ENCODE measurements around the gene TBC1D12.

Gene TBC1D12

GRCh38 chr10:94402204-94402842 is at the start of gene TBC1D12:
TBC1D12 (plus strand) TSS chr10:94402541; CDS start chr10:94402614, 73 bp downstream.
- Histone ChIP-seq H3K27me3 (ENCODE audit: control insufficient read depth, low read length) (peaks cover 20% of the 10 kb centered on the region), H3K9me2 (replicated peaks; ENCODE audit: control insufficient read depth, low read length) (no peaks in the 10 kb centered on the region), H3K9me3 (ENCODE audit: control insufficient read depth, insufficient read depth, low read length) (no peaks in the 10 kb centered on the region), H3K36me3 (ENCODE audit: control insufficient read depth, low read length) (no peaks in the 10 kb centered on the region), H3K4me2 (ENCODE audit: low read length) (peak within 1 kb of the TSS; percentile 72), H3K79me2 (ENCODE audit: control insufficient read depth, low read length) (peaks cover 35% of the 10 kb centered on the region), H3K4me1 (ENCODE audit: control insufficient read depth, low read length) (peaks cover 11% of the 10 kb centered on the region), H3K4me3 (ENCODE audit: low read length) (peak within 1 kb of the TSS; percentile 82), H3K27ac (ENCODE audit: low read depth, low read length) (peak within 1 kb of the TSS; percentile 38), H3F3A (ENCODE audit: control insufficient read depth, insufficient read depth) (peaks cover 4% of the 10 kb centered on the region; the same call in 1 of the 2 replicates), H4K20me1 (ENCODE audit: control insufficient read depth, insufficient read depth, low read depth, low read length) (no peaks in the 10 kb centered on the region)
- TF ChIP-seq, protein P1, sequence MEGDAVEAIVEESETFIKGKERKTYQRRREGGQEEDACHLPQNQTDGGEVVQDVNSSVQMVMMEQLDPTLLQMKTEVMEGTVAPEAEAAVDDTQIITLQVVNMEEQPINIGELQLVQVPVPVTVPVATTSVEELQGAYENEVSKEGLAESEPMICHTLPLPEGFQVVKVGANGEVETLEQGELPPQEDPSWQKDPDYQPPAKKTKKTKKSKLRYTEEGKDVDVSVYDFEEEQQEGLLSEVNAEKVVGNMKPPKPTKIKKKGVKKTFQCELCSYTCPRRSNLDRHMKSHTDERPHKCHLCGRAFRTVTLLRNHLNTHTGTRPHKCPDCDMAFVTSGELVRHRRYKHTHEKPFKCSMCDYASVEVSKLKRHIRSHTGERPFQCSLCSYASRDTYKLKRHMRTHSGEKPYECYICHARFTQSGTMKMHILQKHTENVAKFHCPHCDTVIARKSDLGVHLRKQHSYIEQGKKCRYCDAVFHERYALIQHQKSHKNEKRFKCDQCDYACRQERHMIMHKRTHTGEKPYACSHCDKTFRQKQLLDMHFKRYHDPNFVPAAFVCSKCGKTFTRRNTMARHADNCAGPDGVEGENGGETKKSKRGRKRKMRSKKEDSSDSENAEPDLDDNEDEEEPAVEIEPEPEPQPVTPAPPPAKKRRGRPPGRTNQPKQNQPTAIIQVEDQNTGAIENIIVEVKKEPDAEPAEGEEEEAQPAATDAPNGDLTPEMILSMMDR (IDR thresholded peaks at IDR 0.05; ENCODE audit: low read depth, low read length, poor library complexity, severe bottlenecking) = no peak
- no peak for TF ChIP-seq EZH2phosphoT487 (IDR thresholded peaks at IDR 0.05; ENCODE audit: borderline replicate concordance, low read length)

- Histone ChIP-seq H3K27ac (ENCODE audit: low read depth, low read length) (no peak overlapping the region), H3K4me3 (ENCODE audit: low read length) (no peak overlapping the region), H3K9me3 (ENCODE audit: control insufficient read depth, insufficient read depth, low read length) (no peaks in the 10 kb centered on the region), H4K20me1 (ENCODE audit: control insufficient read depth, insufficient read depth, low read depth, low read length) (no peaks in the 10 kb centered on the region), H3K36me3 (ENCODE audit: control insufficient read depth, low read length) (peaks cover 90% of the 10 kb centered on the region), H3K27me3 (ENCODE audit: control insufficient read depth, low read length) (no peaks in the 10 kb centered on the region), H3F3A (ENCODE audit: control insufficient read depth, insufficient read depth) (no peaks in the 10 kb centered on the region), H3K79me2 (ENCODE audit: control insufficient read depth, low read length) (peaks cover 4% of the 10 kb centered on the region), H3K4me2 (ENCODE audit: low read length) (no peak overlapping the region), H3K4me1 (ENCODE audit: control insufficient read depth, low read length) (no peaks in the 10 kb centered on the region), H3K9me2 (replicated peaks; ENCODE audit: control insufficient read depth, low read length) (no peaks in the 10 kb centered on the region)
- no peak for TF ChIP-seq EZH2phosphoT487 (IDR thresholded peaks at IDR 0.05; ENCODE audit: borderline replicate concordance, low read length)
- TF ChIP-seq, protein P1 (IDR thresholded peaks at IDR 0.05; ENCODE audit: low read depth, low read length, poor library complexity, severe bottlenecking) = no peak
Measured at GRCh38 chr10:94353336-94353735, 49.0 kb upstream of the TBC1D12 start.

- H3K79me2 ChIP-seq (ENCODE audit: control insufficient read depth, low read length) = peaks cover 30% of the 10 kb centered on the region
- no peaks in the 10 kb centered on the region for H3F3A ChIP-seq (ENCODE audit: control insufficient read depth, insufficient read depth)
- no peak overlapping the region for H3K4me3 ChIP-seq (ENCODE audit: low read length)
- no peaks in the 10 kb centered on the region for H3K4me1 ChIP-seq (ENCODE audit: control insufficient read depth, low read length)
- no peaks in the 10 kb centered on the region for H3K9me3 ChIP-seq (ENCODE audit: control insufficient read depth, insufficient read depth, low read length)
- no peak overlapping the region for H3K27ac ChIP-seq (ENCODE audit: low read depth, low read length)
- H3K36me3 ChIP-seq (ENCODE audit: control insufficient read depth, low read length) = peaks cover 92% of the 10 kb centered on the region
- no peak overlapping the region for H3K4me2 ChIP-seq (ENCODE audit: low read length)
- H3K9me2 ChIP-seq (replicated peaks; ENCODE audit: control insufficient read depth, low read length) = no peaks in the 10 kb centered on the region
- H3K27me3 ChIP-seq (ENCODE audit: control insufficient read depth, low read length) = no peaks in the 10 kb centered on the region
- H4K20me1 ChIP-seq (ENCODE audit: control insufficient read depth, insufficient read depth, low read depth, low read length) = peaks cover 3% of the 10 kb centered on the region; the same call in 1 of the 2 replicates
- TF ChIP-seq EZH2phosphoT487 (IDR thresholded peaks at IDR 0.05; ENCODE audit: borderline replicate concordance, low read length) = no peak
- TF ChIP-seq, protein P1 (IDR thresholded peaks at IDR 0.05; ENCODE audit: low read depth, low read length, poor library complexity, severe bottlenecking) = no peak
Measured at GRCh38 chr10:94355841-94356240, 46.5 kb upstream of the TBC1D12 start.
